ENCODE measurements around the gene ACE2. TPM values are rescaled to one million over a fixed set of nuclear protein-coding genes. Genes with fewer than 3 reads are reported as not detected.
A peak's percentile ranks its signal among the peaks of the same experiment; 100 is the strongest.

The ACE2 gene
- total and polyA plus RNA-seq, 2 of the 8 experiments (the other 6 are each of a cell fraction or from before 2014, with no cell fraction given): 0.06 TPM; not detected in 1

DNA sequence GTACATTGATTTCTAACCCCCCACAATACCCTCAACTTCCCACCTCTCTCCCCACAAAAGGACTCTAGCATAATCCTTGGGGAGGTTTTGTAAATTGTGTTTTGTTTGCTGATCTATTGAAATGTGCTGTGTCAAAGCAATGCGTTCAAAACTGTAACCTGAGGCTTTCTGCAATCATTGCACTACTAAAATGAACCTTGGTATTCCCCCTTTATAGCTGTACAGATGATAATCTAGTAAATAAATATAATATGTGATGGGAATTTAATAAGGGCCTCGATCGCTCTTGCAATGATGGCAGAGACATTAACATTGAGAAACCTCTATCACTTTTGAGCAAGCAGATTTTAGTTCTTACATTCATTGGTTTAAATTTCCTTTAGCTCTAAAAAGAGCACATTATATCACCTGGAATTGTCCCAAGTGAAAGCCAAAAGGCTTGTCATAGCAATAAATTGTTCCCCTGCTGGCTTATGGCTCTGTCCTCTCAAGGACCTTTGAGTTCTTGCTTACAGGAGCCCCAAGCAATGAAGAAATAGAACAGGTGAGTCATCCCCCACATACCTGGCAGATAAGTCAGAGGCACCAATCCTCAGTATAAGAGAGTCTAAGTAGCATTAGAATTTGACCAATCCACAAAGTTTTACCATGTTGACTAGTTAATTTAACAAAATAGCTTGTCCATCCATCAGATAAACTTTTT is 18.4 kb upstream of the ACE2 start:
- no peak overlapping the region for H3K4me2 ChIP-seq (ENCODE audit: insufficient read depth in 1 of 2, low read depth in 2 of 2, low read length in 2 of 2)
- no peak overlapping the region for H4K91ac ChIP-seq (replicated peaks; ENCODE audit: insufficient read length, low read length)
- H3K9me3 ChIP-seq (ENCODE audit: insufficient read depth in 2 of 2, low read depth in 1 of 2, low read length in 1 of 2): no peaks in the 10 kb centered on the region
- WGBS, 2 experiments (ENCODE audit: extremely low coverage in 1 of 2, insufficient coverage in 1 of 2, insufficient read length in 1 of 2, insufficient replicate concordance in 2 of 2, low coverage in 1 of 2, low lambda C conversion rate in 2 of 2, missing lambda C conversion rate in 1 of 2): 89% methylated on average over 3 of the region's 3 CpGs; no CpG with 5 or more reads in 1 of the 2 experiments
- no peak overlapping the region for H2BK5ac ChIP-seq (ENCODE audit: low read depth, low read length)
- H3K14ac ChIP-seq (ENCODE audit: insufficient read length): no peak overlapping the region
- DNase-seq (ENCODE audit: low read depth in 1 of 2, low spot score in 2 of 2) (no peak), FAIRE-seq (no peak)
- no peaks in the 10 kb centered on the region for H3K23me2 ChIP-seq (ENCODE audit: low read depth, low read length)
- H3K4me3 ChIP-seq (ENCODE audit: extremely low read depth in 1 of 4, insufficient read depth in 2 of 4, low read depth in 3 of 4, low read length in 4 of 4): no peak overlapping the region
- no peaks in the 10 kb centered on the region for H3K4me1 ChIP-seq (replicated peaks in 1 of 4; ENCODE audit: control insufficient read depth in 3 of 4, insufficient read depth in 4 of 4, low read length in 3 of 4)
- ChIA-PET CTCF (ENCODE audit: partially characterized antibody) (no interaction called here), POLR2A (ENCODE audit: partially characterized antibody) (no interaction called here)
- H3K9ac ChIP-seq (replicated peaks in 1 of 4; ENCODE audit: extremely low read depth in 1 of 4, low read depth in 3 of 4, low read length in 3 of 4): no peak overlapping the region
- no peak overlapping the region for H3K23ac ChIP-seq (ENCODE audit: insufficient read length)
- no peak overlapping the region for H3K4ac ChIP-seq (replicated peaks; ENCODE audit: insufficient read length, low read depth, low read length)
- H3K27ac ChIP-seq (ENCODE audit: low read depth, low read length): no peak overlapping the region
- H3K56ac ChIP-seq (replicated peaks; ENCODE audit: insufficient read length, low read depth, low read length): no peak overlapping the region
- H2BK12ac ChIP-seq (ENCODE audit: low read depth, low read length): no peak overlapping the region
- no peaks in the 10 kb centered on the region for H3K79me1 ChIP-seq (ENCODE audit: low read depth, low read length)
- H4K20me1 ChIP-seq (replicated peaks in 1 of 2; ENCODE audit: control insufficient read depth in 1 of 2, insufficient read depth in 2 of 2, low read length in 2 of 2): no peaks in the 10 kb centered on the region
- TF ChIP-seq PHF8 (conservative IDR thresholded peaks at IDR 0.05; ENCODE audit: low read depth, low read length) (no peak), JUND (IDR thresholded peaks at IDR 0.05; ENCODE audit: low read length) (peak; percentile 34; the same call in 1 of the 2 replicates)
- H3K79me2 ChIP-seq (ENCODE audit: control insufficient read depth in 1 of 2, insufficient read depth in 2 of 2, low read length in 2 of 2): no peaks in the 10 kb centered on the region
- no peaks in the 10 kb centered on the region for H3K27me3 ChIP-seq (replicated peaks in 1 of 4; ENCODE audit: control insufficient read depth in 3 of 4, extremely low read depth in 1 of 4, insufficient read depth in 3 of 4, low read length in 3 of 4)
- H2AK5ac ChIP-seq (ENCODE audit: low read depth, low read length): no peak overlapping the region
- H4K8ac ChIP-seq (ENCODE audit: extremely low read depth, insufficient read depth, low read length): no peak overlapping the region
- H2BK15ac ChIP-seq (ENCODE audit: low read length): no peak overlapping the region
- no peaks in the 10 kb centered on the region for H3K36me3 ChIP-seq (ENCODE audit: control insufficient read depth in 2 of 4, insufficient read depth in 4 of 4, low read length in 3 of 4)
- H2AFZ ChIP-seq (ENCODE audit: low read length): no peak overlapping the region
- no peak overlapping the region for H2BK20ac ChIP-seq (ENCODE audit: low read length)
- no peak overlapping the region for H3K18ac ChIP-seq (ENCODE audit: extremely low read depth, low read length)
- H4K5ac ChIP-seq (ENCODE audit: insufficient read length, low read depth, low read length): no peak overlapping the region
- H2BK120ac ChIP-seq (replicated peaks; ENCODE audit: low read depth, low read length): no peak overlapping the region
